AG04450 (cell line): ENCODE measurements around the gene STIP1. TPM values are rescaled to one million over a fixed set of nuclear protein-coding genes. Genes with fewer than 3 reads are reported as not detected.

Experiments used
- CTCF ChIA-PET: fragments of 300-600, 350-600 bp; formaldehyde crosslinking; extraction: SDS; loops from one replicate; lab custom pipeline; 2022; ENCODE audit warnings: antibody characterized with exemption, inconsistent platforms; lab: Charles Lee
- POLR2A ChIA-PET: fragments of 350-600 bp; formaldehyde crosslinking; extraction: SDS; loops from one replicate; lab custom pipeline; 2021; ENCODE audit warnings: antibody characterized with exemption, inconsistent platforms; lab: Yijun Ruan, JAX
- DNase-seq: peaks from one replicate; pipeline ENCODE4 v3.0.0-alpha.2; 2011; ENCODE audit warnings: low read depth, low spot score
- H3K27ac ChIP-seq: one replicate; pipeline ENCODE4 v1.5.1; 2012; ENCODE audit warnings: low read depth, low read length, control low read depth
- H3K27me3 ChIP-seq: one replicate; pipeline ENCODE4 v1.6.0; 2012; ENCODE audit warnings: low read length; ENCODE audit not compliant: control insufficient read depth, insufficient read depth
- H3K4me3 ChIP-seq: 2 replicates; pipeline ENCODE4 v1.5.1; 2011; ENCODE audit warnings: mild to moderate bottlenecking, low read depth, low read length, control low read depth
- H3K9me3 ChIP-seq: 2 replicates; pipeline ENCODE4 v1.5.1; 2012; ENCODE audit warnings: low read length; ENCODE audit not compliant: control insufficient read depth, insufficient read depth
- CTCF ChIP-seq: IDR thresholded peaks from 2 replicates; pipeline ENCODE4 v1.5.1; 2011; ENCODE audit warnings: low read depth, low read length, control low read depth, inconsistent platforms
- polyA plus RNA-seq: library from polyadenylated mRNA; depleted of rRNA; stranded (reverse); fragments of >200 nt; gene quantifications from 2 replicates; pipeline ENCODE4 v1.2.3, GENCODE V29; 2011

Gene STIP1
- polyA plus RNA-seq, 1 experiment: 171 TPM

DNA sequence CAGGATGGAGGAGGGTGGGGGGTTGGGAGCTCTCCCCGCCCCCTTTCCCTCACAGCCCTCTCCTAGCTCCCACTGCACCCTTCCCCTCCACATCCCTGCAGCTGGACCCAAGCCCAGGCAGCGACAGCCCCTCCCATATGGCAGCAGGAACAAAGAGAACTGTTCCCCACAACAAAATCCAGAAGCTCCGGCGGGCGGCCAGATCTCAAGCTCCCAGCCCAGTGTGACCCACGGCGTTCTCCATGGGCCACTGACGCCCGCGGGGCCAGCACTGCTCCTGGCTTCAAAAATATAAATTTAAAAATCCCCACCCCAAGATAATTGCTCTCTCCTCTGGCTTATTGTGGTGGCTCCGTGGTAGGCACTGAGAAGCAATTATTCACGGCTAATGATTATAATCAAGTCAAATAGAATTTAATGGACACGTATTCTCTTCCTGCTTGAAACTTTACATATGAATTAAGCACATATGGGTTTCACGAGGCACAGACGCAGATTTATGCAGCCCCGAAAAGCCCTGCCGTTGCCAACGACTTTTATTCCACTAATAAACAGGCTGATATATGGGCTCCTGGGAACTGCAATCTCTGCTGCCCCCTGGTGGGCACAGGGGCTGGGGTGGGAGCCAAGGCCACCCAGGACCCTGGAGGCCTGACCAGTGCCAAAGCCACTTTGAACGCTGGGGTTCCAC is 37.6 kb upstream of the STIP1 start:
- H3K27me3 ChIP-seq: no peaks in the 10 kb centered on the region
- no peak overlapping the region for H3K4me3 ChIP-seq
- peak; percentile 24 for DNase-seq
- CTCF ChIA-PET: interaction anchor here (0.5 to 6.6 kb wide), 14 partner anchors 14 to 483 kb away, joined by 3 to 154 read pairs (median 4); no protein-coding TSS in a partner anchor
- no peaks in the 10 kb centered on the region; the same call in 1 of the 2 replicates for H3K9me3 ChIP-seq
- TF ChIP-seq CTCF: peak; percentile 97
- peak overlapping the region; percentile 39 for H3K27ac ChIP-seq
- POLR2A ChIA-PET: interaction anchor here (0.9 kb wide), 1 partner anchor 146 kb away, joined by 3 read pairs; no protein-coding TSS in a partner anchor

DNA sequence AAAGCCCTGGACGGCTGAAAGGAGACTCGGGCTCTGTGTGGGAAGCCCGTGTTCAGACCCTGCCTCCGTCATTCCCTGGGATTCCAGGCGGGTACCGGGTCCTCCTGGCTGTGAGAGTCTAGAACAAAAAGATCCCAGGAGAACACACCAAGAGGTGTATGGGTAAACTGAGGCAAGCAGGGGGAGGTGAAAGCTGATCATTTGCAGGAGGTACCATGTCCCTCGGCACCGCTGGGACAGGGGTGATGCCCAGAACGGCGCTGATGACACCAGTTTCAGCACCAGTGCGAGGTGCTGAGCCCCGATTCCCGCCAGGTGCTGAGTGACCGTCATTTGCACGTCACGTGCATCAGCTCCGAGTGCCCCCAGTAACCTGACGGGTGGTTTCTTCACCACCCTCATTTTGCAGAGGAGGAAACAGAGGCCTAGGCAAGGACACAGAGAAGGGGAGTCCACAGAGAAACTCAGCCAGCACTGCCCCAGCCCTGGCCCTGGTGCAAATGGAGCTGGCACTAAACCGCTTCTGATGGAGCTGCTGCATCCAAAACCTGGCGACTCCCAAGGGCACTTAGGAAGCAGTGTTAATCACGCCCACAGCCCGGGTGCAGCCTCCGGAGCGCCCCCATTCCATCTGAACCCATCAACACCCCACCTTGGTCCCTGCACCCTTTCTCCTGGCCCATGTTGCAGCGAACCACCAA is 36.9 kb upstream of the STIP1 start:
- ChIA-PET CTCF (interaction anchor here (0.8 to 6.6 kb wide), 15 partner anchors 14 to 312 kb away, joined by 3 to 154 read pairs (median 4); no protein-coding TSS in a partner anchor), POLR2A (interaction anchor here (0.8 kb wide), 1 partner anchor 149 kb away, joined by 3 read pairs; no protein-coding TSS in a partner anchor)
- TF ChIP-seq CTCF: no peak
- H3K4me3 ChIP-seq: no peak overlapping the region
- no peaks in the 10 kb centered on the region for H3K27me3 ChIP-seq
- no peaks in the 10 kb centered on the region; the same call in 1 of the 2 replicates for H3K9me3 ChIP-seq
- DNase-seq: no peak
- H3K27ac ChIP-seq: no peak overlapping the region

DNA sequence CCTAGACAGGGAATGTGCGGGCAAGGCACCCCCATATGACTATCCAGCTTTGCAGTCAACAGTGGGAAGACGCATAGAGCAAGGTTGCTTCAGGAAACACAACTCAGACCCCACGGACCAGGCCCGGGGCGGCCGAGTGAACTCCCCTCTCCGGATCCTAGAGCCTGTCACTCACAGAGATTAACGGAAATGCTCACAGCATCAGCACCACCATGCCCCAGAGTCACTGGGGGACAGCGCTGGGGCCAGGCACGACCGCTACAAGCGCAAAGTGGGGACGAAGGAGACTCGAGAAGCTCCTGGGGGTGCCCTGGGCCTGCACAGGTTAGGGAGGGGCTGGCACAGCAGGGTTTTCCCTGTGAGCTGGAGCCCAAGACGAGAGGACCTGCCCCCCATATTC is 35.9 kb upstream of the STIP1 start:
- TF ChIP-seq CTCF: no peak
- ChIA-PET POLR2A (interaction anchor here (0.6 kb wide), 1 partner anchor 23 kb away, joined by 4 read pairs; no protein-coding TSS in a partner anchor), CTCF (interaction anchor here (0.5 to 6.6 kb wide), 9 partner anchors 47 to 313 kb away, joined by 3 to 154 read pairs (median 5); no protein-coding TSS in a partner anchor)
- Histone ChIP-seq H3K9me3 (no peaks in the 10 kb centered on the region), H3K27me3 (no peaks in the 10 kb centered on the region), H3K4me3 (no peak overlapping the region), H3K27ac (no peak overlapping the region)
- DNase-seq: no peak

DNA sequence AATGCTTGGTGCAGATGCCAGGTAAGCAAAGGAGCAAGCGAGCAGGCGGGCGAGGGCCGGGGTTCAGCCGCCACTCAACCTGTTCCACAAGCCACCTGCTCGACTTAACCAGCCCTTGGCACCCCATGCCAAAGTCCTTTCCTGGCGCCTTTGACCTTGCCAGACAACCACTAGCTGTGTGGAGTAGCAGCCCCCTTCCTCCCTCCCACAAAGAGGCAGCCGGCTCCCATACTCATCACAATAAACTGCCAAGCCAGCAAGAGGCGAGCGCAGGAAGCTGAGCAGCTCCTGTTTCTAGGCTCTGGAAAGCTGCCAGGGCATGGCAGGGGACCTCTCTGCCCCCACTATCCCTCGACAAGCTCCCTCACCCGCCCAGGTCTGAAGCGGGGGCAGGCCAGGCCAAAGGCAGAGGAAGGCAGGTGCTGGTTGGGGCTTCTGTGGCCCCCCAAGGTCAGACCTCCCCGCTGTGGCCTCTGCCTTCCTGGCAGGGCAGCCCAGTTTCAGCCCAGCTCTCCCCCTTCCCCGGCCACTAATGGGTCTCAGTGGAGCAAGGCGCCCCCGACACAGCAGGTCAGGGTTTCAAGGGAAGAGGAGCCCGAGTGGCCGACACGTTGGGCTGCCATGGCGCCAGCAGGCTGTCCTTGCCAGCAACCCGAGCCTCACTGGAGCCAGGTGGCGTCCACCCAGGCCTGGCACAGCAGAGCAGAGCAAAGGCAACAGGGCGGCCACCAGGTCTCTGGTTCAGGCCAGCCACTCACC is 35.3 kb upstream of the STIP1 start:
- Histone ChIP-seq H3K4me3 (no peak overlapping the region), H3K27me3 (no peaks in the 10 kb centered on the region), H3K9me3 (no peaks in the 10 kb centered on the region), H3K27ac (no peak overlapping the region)
- DNase-seq: no peak
- POLR2A ChIA-PET: no interaction called here
- CTCF ChIA-PET: interaction anchor here (0.5 to 6.6 kb wide), 4 partner anchors 47 to 314 kb away, joined by 5 to 154 read pairs (median 12); no protein-coding TSS in a partner anchor
- no peak for TF ChIP-seq CTCF
